CD1c-positive myeloid dendritic cell (primary cell): Measurements from ENCODE around the gene SEC14L6.

Source experiments
- DNase-seq: peaks from one replicate; pipeline ENCODE4 v3.0.0-alpha.2; 2016; ENCODE audit errors: extremely low spot score

SEC14L6 gene

DNA sequence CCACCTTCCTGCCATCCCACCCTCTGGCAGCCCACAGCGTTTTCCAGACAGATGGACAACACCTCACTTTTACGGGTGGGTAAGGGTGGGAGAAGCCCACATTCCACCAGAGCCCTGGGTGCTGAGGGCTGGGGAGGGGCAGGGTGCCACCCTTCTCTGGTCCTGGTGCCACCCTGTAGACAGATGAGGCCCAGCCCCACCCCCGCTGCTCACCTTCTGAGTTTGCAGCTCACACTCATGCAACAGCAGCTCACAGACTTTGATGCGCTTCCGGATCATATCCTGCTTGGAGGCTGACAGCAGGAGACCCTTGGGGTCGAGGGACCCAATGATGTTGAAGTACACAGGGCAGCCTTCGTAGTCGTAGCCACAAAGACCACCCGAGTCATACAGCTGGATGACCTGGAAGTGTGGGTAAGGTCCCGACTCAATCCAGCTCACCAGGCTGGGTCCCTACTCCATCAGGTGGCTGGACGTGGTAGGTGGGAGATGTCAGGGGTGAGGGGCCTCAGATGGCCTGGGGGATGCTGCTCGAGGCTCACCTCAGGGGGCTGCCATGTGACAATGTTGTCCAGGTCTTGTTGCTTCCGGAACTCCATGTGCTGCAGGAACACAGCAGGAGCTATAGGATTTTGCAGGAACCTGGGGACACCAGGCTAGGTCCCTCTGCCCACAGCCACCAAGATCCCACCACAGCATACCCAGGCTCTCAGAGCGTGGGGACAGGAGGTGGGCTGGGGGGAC is 51.3 kb downstream of the SEC14L6 start:
- no peak for DNase-seq

DNA sequence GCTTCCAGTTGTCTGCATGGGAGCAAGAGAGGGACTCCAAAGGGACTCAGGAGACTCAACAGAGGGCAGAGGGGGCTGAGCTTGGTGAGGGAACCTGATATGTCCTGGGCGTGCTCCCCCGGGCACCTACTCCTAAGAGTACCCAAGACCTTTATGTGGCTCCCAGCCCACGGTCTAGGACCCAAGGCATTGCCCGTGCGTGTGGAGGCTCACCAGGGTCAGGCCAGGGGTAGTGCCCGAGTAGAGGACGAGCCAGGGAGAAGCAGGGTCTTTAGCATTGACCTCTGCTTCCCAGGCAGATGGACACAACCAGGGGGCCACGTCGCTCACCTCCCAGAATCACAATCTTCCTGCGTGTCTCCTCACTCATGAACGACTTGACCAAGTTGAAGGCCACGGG is 54.4 kb downstream of the SEC14L6 start:
- no peak for DNase-seq

DNA sequence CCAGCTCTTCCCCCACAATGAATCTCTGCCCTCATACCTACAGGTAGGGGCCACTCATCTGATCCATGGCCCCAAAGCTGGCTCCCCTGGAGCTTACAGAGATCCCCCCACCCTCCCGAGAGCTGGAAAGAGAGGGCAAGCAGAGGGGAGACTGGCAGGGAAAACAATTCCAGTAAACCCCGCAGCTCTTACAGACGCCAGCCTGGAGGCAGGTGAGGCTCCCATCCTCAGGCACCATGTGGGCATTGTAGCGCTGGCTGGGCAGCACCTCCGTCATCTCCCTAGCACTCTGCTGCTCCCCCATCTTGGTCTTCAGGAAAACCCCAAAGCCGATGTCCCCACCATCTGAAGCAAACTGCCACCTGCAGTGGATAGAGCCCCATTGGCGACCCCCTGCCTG is 55.2 kb downstream of the SEC14L6 start:
- no peak for DNase-seq

DNA sequence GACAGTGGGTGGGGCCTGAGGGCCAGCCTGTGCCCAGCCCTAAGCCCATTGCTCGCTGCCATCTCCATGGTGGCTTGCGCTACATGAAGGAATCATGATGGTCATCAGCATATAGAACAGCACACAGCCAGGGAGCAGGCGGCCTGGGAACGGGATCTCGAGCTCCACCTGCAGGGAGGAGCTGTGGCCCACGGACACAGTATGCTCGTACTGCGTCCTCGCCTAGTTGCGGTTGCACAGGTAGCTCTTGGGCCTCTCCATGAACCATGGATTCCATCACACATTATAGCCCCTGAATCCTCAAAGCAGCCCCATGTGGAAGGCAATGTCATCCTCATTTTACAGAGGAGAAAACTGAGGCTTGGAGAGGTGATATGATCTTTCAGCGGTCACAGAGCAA is 56.1 kb downstream of the SEC14L6 start:
- no peak for DNase-seq

DNA sequence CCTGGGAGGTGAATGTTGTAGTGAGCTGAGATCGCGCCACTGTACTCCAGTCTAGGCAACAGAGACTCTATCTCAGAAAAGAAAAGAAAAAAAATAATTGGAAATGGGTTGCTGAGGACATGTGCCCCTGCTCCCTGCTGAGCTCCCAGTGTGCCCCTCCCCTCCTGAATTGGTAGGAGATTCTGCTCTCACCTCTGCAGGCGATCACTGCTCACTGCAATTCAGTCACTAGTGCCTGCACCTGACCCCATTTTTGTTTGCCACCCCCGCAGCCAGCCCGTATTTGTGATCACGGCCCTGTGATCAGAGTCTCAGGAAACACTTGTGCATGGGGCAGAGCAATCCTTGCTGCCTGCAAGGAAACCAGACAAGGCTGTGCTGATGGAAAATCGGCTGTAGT is 58.4 kb downstream of the SEC14L6 start:
- DNase-seq, result no peak

DNA sequence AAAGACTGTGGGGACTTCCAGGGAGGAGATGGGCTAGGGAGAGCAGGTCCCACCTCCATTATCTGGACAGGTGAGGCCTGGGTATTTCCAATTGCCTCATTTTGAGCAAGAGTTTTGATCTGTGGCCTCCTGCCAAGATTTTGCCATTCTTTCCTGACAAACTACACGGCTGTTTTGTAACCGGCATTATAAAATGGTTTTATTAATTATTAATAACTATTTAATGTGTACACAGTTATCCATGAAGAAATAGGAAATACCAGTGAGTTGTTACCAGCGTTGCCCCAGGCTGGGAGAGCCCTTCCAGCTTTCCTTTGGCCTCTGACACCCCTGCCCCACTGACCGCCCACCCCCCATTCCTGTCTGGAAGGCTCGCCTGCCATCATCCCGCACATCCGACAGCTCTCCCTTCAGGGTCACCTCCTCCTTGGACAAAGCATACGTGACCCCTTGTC is 59.9 kb downstream of the SEC14L6 start:
- no peak for DNase-seq

DNA sequence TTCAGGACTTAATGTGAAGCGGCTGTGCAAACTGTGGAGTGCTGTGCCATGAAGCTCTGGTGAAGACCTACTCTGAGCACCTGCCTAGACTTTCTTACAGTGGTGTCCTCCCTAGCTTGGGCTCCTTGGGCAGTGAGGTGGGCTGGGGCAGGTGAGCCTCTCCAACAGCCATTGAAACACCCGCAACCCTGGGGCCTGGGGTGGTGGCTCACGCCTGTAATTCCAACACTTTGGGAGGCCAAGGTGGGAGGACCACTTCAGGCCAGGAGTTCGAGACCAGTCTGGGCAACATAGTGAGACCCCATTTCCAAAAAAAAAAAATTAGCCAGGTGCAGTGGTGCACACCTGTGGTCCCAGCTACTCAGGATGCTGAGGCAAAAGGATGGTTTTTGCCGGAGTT is 60.4 kb downstream of the SEC14L6 start:
- no peak for DNase-seq

DNA sequence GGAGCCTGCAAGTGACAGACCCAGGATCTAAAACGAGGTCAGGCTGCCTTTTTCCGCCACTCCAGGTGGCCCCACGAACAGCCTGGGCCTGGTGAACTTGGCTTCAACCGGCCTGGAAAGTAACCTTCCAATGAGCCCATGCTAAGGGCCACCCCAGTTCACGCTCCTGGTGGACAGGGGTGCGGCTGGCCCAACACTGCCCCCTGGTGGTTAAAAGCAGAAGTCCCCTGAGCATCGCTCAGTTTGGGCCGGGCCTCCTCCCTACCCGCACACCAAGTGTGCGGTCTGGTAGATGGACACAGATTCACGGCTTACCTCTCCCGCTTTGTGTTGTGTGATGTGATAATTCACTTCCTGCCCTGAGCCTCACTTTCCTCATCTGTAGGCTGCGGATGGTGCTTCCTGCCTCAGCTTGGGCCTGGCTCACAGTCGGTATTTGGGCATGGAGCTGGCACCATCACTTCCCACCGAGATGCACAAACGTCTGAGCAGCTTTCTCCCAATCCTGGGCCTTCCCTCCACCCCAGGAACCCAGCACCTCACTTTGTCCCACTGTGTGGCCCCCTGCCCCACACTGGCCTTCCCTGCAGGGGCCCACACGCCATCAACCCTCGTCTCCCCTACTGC is 61.1 kb downstream of the SEC14L6 start:
- DNase-seq, result peak; percentile 77

DNA sequence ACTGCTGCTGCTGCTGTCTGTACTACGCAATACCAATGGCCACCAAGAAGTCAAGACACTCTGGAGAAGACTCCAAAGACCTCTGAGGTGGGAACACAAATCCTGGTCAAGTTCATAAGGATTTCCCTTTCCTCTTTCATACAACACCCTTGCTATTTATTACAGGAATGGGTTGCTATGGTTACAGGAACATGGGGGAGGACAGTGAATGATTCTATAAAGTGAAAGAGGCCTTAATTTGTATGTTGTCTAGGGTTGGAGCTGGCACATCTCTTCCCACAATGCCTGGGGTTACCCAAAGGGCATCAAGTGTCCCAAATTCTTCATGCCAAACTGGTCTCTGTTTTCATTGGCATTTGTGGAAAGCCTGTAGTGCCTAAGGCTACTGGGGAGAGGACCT is 63.4 kb downstream of the SEC14L6 start:
- peak; percentile 2 for DNase-seq

DNA sequence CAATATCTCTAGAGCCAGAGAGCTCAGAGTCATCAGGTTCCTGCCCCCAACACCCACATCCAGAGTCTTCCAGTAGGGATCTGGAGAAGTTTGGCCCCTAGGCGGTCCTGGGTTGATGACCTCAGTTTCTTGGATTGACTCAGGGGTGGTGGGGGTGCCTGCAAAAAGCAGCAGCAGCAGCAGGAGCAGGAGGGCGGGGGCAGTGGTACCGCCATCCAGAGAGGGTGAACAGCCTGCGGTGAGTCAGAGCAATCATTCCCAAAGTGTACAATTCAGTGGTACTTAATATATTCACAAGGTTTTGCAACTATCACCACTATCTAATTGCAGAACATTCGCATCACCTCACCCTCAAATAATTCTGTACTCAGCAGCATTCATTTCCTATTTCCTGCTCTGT is 64.8 kb downstream of the SEC14L6 start:
- DNase-seq, result peak; percentile 2

DNA sequence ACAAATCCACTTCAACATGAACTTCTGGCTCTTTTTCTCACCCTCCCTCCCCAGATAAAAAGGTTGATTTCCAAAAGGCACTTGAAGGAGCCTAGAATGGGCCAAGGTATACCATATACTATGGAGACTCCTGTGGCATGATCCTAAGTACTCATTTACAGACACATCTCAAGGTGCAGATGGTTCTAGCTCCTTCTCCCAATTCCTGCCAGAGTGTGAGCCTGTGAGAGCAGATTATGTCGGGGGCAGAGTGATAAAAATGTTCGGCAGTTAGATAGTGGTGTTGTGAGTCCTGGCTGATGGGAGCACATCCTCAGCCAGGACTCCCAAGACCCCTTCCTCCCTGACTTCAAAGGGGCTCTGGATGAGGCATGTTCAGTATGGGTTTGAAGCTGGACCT is 66.6 kb downstream of the SEC14L6 start:
- DNase-seq, result no peak

DNA sequence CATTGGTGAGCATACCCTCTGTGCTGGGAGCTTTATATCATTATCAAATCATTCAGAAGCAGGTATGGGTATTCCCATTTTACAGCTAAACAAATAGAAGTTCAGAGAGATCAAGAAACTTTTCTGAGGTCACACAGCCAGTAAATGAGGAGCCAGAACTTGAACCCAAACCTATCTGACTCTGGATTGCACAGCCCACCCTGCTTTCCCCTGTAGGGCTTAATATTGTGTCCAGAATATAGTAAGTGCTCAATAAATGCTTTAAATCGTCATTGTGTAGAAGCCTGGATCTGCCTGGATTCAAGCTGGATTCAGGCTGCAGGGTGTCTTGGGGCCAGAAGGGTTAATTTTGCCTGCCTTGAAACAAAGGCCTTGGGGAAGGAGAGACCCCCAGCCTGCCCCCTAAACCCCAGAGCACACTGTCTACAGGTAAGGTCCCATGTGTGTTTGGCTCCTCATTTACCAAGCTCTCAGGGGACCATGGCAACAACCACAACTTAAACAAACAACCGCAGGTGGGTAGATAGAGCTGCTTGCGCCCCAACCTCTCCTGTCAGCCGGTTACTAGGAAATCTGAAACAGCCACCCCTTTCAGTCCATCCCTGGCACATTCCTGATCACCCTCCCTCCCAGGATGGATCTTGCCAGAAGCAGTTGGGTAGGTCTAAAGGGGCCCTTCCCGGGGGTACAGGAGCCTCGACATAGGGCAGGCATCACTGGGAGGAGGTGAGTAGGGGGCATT is 71.7 kb downstream of the SEC14L6 start:
- no peak for DNase-seq

DNA sequence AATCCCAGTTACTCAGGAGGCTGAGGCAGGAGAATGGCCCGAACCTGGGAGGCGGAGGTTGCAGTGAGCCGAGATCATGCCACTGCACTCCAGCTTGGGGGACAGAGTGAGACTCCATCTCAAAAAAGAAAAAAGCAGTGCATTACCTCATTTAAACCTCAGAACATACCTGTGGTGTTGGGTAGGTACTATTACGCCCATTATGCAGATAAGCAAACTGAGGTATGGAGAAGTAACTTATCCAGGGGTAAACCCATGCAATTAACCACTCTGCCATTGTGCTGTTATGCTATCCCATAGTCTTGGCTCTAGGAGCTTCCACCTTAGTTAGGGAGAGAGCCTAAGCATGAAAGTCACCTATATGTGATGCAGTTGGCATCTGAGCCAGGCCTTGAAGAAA is 72.4 kb downstream of the SEC14L6 start:
- DNase-seq, result no peak

DNA sequence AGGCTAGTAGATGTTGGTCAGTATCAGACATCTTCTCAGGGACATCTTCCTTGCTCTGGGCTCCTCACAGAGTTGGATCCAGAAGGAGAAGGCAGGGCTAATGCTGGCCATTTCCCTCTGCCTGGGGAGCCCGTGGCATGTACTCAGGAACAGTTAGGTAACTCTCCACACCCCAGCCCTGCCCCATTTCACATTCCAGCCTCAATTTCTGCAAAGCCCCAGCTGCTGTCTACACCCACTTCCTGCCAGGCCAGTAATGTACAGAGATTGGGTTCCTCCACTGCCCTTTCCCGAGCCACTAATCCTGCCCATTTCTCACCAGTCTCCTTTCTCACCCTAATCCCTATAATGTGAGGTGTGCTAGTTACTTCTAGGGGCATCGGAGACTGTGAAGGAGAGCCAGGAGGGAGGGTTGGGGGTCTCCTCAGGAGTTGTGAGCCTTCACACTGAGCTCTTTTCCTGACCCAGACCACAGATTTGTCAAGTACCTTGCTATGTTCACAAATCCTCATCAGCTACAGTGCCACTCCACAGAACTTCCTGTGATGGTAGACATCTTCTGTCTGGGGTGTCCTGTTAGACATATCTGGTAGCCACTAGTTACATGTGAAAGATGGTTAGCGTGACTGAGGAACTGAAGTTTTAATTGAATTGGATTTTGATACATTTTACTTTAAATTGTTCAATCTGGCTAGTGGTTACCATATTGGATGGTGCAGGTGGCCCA is 73.4 kb downstream of the SEC14L6 start:
- DNase-seq, result no peak
